Right lobe of liver (tissue), 6 donors: ENCODE data around the gene ABCB6. TPM values are rescaled to one million over a fixed set of nuclear protein-coding genes. Genes with fewer than 3 reads are reported as not detected.
A peak's percentile ranks its signal among the peaks of the same experiment; 100 is the strongest.

Experiments
- ATAC-seq, 4 donors: fragments of 200-7000 bp; cut with Tn5 transposase; one replicate each; pipeline ENCODE4 v1.9.1; 2020; ENCODE audit warnings: mild to moderate bottlenecking in 4 of 4, moderate library complexity in 4 of 4
- DNase-seq, 3 donors: peaks; one replicate each; pipeline ENCODE4 v3.0.0-alpha.2; 2020
- H3K27ac ChIP-seq, 3 donors: fragments of 200-600 bp; one replicate each; pipeline ENCODE4 v1.8.0; 2022
- H3K27me3 ChIP-seq, 2 donors: fragments of 200-600 bp; one replicate each; pipeline ENCODE4 v1.8.0; 2022
- H3K36me3 ChIP-seq, 4 donors: fragments of 200-600 bp; sonication (generic) in 1 of 4; one replicate each; pipeline versions ENCODE4 v1.5.1 to v1.8.0; 2017 to 2022; ENCODE audit warnings: control low read depth in 1 of 4
- H3K4me1 ChIP-seq, 4 donors: fragments of 200-600 bp; sonication (generic) in 1 of 4; one replicate each; pipeline versions ENCODE4 v1.5.1 to v1.8.0; 2017 to 2022; ENCODE audit warnings: control low read depth in 1 of 4
- H3K4me3 ChIP-seq, 3 donors: fragments of 200-600 bp; one replicate each; pipeline ENCODE4 v1.8.0; 2022
- H3K9me3 ChIP-seq, 4 donors: fragments of 200-600 bp; sonication (generic) in 1 of 4; one replicate each; pipeline versions ENCODE4 v1.5.1 to v1.8.0; 2017 to 2022; ENCODE audit warnings: control low read depth in 1 of 4
- CTCF ChIP-seq, 4 donors: fragments of 200-600 bp in 3 of 4; fragments of 450-650 bp in 1 of 4; IDR thresholded peaks; one replicate each; pipeline versions ENCODE4 v1.5.1 to v1.8.0; 2016 to 2022; ENCODE audit warnings: antibody characterized with exemption in 4 of 4, mild to moderate bottlenecking in 2 of 4
- POLR2A ChIP-seq: fragments of 450-650 bp; IDR thresholded peaks from one replicate; pipeline ENCODE4 v1.6.1; 2017; ENCODE audit warnings: antibody characterized with exemption, mild to moderate bottlenecking
- WGBS: methylation state at CpG from one replicate; pipeline ENCODE4 v1.1.6; 2018; ENCODE audit warnings: low coverage, low lambda C conversion rate; ENCODE audit not compliant: insufficient coverage; ENCODE audit errors: missing lambda C conversion rate; 5-methylcytosine and 5-hydroxymethylcytosine counted together
- intact Hi-C, 2 donors: fragments of 100-400 bp; cut with DNase I; formaldehyde crosslinking; loops; one replicate each; pipeline versions ENCODE4 v1.11.2 to v1.14.1; 2022
- total RNA-seq, 6 experiments: library from RNA; depleted of rRNA in 2 of 6; stranded (reverse); fragments of >200 nt in 2 of 6; fragmentation: NEBNext Ultra II Directional in 3 of 6; extraction: Animal tissue kit (Norgen Biotek cat#: 25700) in 3 of 6; gene quantifications; one replicate each; pipeline versions ENCODE4 v1.1.0 to v1.2.4, GENCODE V29; 2016 to 2023
- donor health status: DM: no; HTN: yes; CAD: no.
- donor health status: DM: no; HTN: no; CAD: no.
- donor health status: DM: no; HTN: no; CAD: no.
- donor health status: DM: no; HTN: yes; CAD: no.
- donor health status: DM: no; HTN: yes; CAD: no.

The ABCB6 gene
- total RNA-seq, 6 experiments from 2014 or later, result 20.3 to 72.5 (median 37.3) TPM

DNA sequence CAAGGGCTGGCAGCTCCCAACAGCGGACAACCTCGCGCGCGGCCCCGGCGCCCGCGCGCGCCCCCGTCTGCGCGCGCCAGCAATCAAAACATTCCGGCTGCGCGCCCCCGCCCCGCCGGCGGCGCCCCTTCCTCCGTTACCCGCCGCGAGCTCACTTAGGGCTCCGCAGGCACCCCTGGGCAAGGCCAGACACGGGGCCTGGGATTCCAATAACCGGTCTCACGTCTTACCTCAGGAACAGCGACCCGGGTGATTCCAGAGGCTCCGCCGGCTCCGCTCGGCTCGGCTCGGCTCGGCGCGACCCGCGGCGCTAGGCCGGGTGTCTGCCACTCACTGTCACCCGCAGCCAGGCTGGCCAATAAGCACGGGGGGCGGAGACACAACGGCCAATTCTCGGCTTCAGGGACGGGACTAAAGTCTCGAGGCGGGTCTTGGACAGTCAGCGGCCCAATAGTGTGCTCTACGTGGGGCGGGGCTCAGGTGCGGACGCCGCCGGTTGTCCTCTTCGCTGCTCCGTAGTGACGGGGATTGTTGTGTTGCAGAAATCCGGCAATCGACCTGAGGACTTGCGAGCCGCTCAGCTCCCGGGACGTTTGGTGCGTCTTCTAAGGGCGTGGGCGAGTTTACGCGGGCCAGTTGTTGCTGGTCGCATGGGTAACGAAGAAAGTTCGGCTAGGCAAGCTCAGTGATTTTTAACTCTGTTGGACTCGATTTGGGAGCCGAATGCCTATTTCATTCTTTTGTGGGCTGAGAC lies 10.7 kb upstream of the ABCB6 start, which contains the start of the genes ANKZF1 and ATG9A:
TSS of gene ANKZF1 (plus strand) at position 502 of the 754 bp plus-strand sequence. CDS start 452 bp downstream, outside the sequence.
TSS of gene ATG9A (minus strand) at position 332 of the 754 bp plus-strand sequence. CDS start 1,612 bp downstream, outside the sequence.
- ATAC-seq (peak; percentile 96 to 99 (median 96)), DNase-seq (peak; percentile 98 to 100 (median 99))
- TF ChIP-seq POLR2A, result peak; percentile 78
- peak in 1 of 4 donors; percentile 2 for TF ChIP-seq CTCF (IDR thresholded peaks at IDR 0.05)
- Histone ChIP-seq H3K36me3 (peaks cover 7 to 49% (median 23%) of the 10 kb centered on the region in 4 donors), H3K4me3 (peak within 1 kb of the TSS; percentile 66 to 90 (median 77)), H3K4me1 (peaks cover 0 to 14% (median 5%) of the 10 kb centered on the region in 4 donors), H3K9me3 (no peaks in the 10 kb centered on the region), H3K27ac (peak within 1 kb of the TSS; percentile 90 to 98 (median 90)), H3K27me3 (no peaks in the 10 kb centered on the region)
- WGBS, result 2% methylated on average over 28 of the region's 80 CpGs
- intact Hi-C loops, result loop anchor here in 1 of 2 donors (10.0 kb wide), 1 partner anchor 65 kb away; no protein-coding TSS in a partner anchor

DNA sequence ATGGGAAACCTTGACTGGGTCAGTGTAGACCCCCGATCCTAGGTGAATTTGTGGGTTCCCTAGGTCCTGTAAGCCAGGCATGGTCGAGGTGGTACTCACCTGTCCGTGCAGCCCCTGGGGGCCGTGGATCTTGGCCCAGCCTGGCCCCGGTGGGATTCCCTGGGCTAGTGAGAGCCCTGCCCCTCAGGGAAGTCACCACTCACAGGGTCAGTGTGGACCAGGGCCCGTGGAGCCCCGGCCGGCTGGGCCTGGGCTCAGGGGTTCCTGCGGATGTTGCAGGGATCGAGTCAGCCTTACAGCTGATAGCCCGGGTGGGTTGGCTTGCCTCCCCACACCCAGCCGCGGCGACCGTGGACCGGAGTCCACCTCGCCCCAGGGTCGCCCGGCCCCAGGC lies 10.2 kb upstream of the ABCB6 start:
- H3K4me1 ChIP-seq, result peaks cover 0 to 14% (median 5%) of the 10 kb centered on the region in 4 donors
- no peak for TF ChIP-seq POLR2A
- TF ChIP-seq CTCF (IDR thresholded peaks at IDR 0.05), result no peak
- peak overlapping the region; percentile 66 to 90 (median 77) for H3K4me3 ChIP-seq
- DNase-seq (peak in 1 of 3 donors; percentile 82), ATAC-seq (peak in 1 of 4 donors; percentile 12)
- 2% methylated on average over 7 of the region's 19 CpGs for WGBS
- no peaks in the 10 kb centered on the region for H3K27me3 ChIP-seq
- no peaks in the 10 kb centered on the region for H3K9me3 ChIP-seq
- peaks cover 9 to 49% (median 25%) of the 10 kb centered on the region in 4 donors for H3K36me3 ChIP-seq
- intact Hi-C loops, result loop anchor here in 1 of 2 donors (10.0 kb wide), 1 partner anchor 66 kb away; no protein-coding TSS in a partner anchor
- H3K27ac ChIP-seq, result peak overlapping the region; percentile 90 to 98 (median 90)

- Histone ChIP-seq H3K27ac (peak overlapping the region; percentile 90 to 98 (median 90)), H3K27me3 (no peaks in the 10 kb centered on the region), H3K4me3 (peak overlapping the region; percentile 66 to 90 (median 77)), H3K36me3 (peaks cover 8 to 49% (median 27%) of the 10 kb centered on the region in 4 donors), H3K4me1 (peaks cover 0 to 14% (median 5%) of the 10 kb centered on the region in 4 donors), H3K9me3 (no peaks in the 10 kb centered on the region)
- intact Hi-C loops, result loop anchor here in 1 of 2 donors (10.0 kb wide), 1 partner anchor 67 kb away; no protein-coding TSS in a partner anchor
- 5% methylated on average over 2 of the region's 7 CpGs for WGBS
- DNase-seq, result peak in 1 of 3 donors; percentile 36
- TF ChIP-seq POLR2A (no peak), CTCF (IDR thresholded peaks at IDR 0.05) (no peak)
- no peak for ATAC-seq
Observed at GRCh38 chr2:219228041-219228910, 9.5 kb upstream of the ABCB6 start.

DNA sequence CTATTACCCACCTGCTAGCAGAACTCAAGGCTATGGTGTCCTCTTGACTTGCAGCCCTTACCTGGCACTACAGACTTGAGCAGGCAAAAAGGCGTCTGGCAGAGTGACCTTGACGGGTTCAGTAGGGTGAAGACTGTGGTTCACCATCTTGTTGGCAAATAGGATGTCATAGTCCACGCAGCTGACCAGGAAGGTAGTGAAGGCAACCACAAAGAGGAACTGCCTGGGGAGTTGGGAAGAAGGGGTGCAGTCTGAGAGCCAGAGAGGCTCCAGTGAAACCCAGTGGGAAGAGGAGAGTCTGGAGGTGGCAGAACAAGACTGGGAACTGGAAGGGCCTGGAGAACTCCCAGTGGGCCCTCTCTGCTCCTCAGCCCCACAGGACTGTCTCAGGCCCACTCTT lies 6.6 kb upstream of the ABCB6 start:
- no peak for DNase-seq
- Histone ChIP-seq H3K36me3 (peaks cover 17 to 61% (median 32%) of the 10 kb centered on the region in 4 donors), H3K9me3 (no peaks in the 10 kb centered on the region), H3K4me1 (peaks cover 0 to 10% (median under 1%) of the 10 kb centered on the region in 4 donors), H3K27ac (no peak overlapping the region), H3K27me3 (no peaks in the 10 kb centered on the region), H3K4me3 (no peak overlapping the region)
- 75% methylated on average over 3 of the region's 3 CpGs for WGBS
- TF ChIP-seq CTCF (IDR thresholded peaks at IDR 0.05), result no peak
- TF ChIP-seq POLR2A, result no peak
- intact Hi-C loops, result loop anchor here in 1 of 2 donors (10.0 kb wide), 1 partner anchor 69 kb away; no protein-coding TSS in a partner anchor
- no peak for ATAC-seq
